Measurements from ENCODE around the gene DLL1. TPM values are rescaled to one million over a fixed set of nuclear protein-coding genes. Genes with fewer than 3 reads are reported as not detected.
A peak's percentile ranks its signal among the peaks of the same experiment; 100 is the strongest.

Gene DLL1
- total and polyA plus RNA-seq, 10 donors, result 12.6 to 119 (median 62.8) TPM

DNA sequence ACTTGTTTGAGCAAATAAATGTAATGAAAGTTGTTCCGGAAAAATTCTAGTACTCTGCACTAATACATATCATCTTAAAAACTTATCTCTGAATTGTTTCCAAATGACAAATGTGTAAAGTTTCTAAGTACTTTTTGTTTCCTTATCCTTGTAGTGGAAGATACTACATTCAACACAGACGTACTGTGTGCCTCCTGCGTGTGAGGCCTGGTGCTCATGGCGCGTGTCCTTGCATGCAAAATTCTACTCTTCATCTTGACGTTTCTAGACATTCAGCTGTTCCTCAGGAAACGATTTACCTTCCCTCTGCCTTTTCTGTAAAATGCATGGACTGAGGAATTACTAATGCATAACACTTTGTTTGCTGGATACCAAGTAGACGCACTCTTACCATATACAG, 11.5 kb downstream of the DLL1 start:
- peak overlapping the region in 6 of 8 donors; percentile 29 to 76 (median 67) for H3K27ac ChIP-seq

GRCh38 chr6:170278743-170279094, 12.2 kb downstream of the DLL1 start:
- Histone ChIP-seq H3K9me3 (no peaks in the 10 kb centered on the region), H3K27me3 (replicated peaks in 1 of 7) (peaks cover 0 to 61% (median 0%) of the 10 kb centered on the region in 7 donors), H3K36me3 (peaks cover 0 to 24% (median 13%) of the 10 kb centered on the region in 6 donors), H3K27ac (peak overlapping the region; percentile 15 to 76 (median 64)), H3K4me1 (peaks cover 36 to 80% (median 60%) of the 10 kb centered on the region in 6 donors), H3K4me3 (peak overlapping the region in 1 of 8 donors; percentile 9)
- peak; percentile 67 for DNase-seq
- 5 to 10% (median 8%) methylated on average over 9 of the region's 9 CpGs for WGBS, 5 donors
- intact Hi-C loops (cut with DNase I; ENCODE audit: low total_unique reads), result no loop called here
- TF ChIP-seq, protein P1, sequence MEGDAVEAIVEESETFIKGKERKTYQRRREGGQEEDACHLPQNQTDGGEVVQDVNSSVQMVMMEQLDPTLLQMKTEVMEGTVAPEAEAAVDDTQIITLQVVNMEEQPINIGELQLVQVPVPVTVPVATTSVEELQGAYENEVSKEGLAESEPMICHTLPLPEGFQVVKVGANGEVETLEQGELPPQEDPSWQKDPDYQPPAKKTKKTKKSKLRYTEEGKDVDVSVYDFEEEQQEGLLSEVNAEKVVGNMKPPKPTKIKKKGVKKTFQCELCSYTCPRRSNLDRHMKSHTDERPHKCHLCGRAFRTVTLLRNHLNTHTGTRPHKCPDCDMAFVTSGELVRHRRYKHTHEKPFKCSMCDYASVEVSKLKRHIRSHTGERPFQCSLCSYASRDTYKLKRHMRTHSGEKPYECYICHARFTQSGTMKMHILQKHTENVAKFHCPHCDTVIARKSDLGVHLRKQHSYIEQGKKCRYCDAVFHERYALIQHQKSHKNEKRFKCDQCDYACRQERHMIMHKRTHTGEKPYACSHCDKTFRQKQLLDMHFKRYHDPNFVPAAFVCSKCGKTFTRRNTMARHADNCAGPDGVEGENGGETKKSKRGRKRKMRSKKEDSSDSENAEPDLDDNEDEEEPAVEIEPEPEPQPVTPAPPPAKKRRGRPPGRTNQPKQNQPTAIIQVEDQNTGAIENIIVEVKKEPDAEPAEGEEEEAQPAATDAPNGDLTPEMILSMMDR (IDR thresholded peaks at IDR 0.05 in 8 of 11, conservative IDR thresholded peaks at IDR 0.05 in 3 of 11), result no peak
- TF ChIP-seq POLR2AphosphoS5 (IDR thresholded peaks at IDR 0.05), result peak in 1 of 3 donors; percentile 7

More for the DNA sequence above, 11.5 kb downstream of the DLL1 start:
- Histone ChIP-seq H3K9me3 (no peaks in the 10 kb centered on the region), H3K36me3 (peaks cover 0 to 31% (median 16%) of the 10 kb centered on the region in 6 donors), H3K4me3 (no peak overlapping the region), H3K27me3 (replicated peaks in 1 of 7) (peaks cover 0 to 55% (median 0%) of the 10 kb centered on the region in 7 donors), H3K4me1 (peaks cover 30 to 73% (median 56%) of the 10 kb centered on the region in 6 donors)
- intact Hi-C loops (cut with DNase I; ENCODE audit: low total_unique reads), result no loop called here
- 74 to 88% (median 82%) methylated on average over 8 of the region's 8 CpGs for WGBS, 5 donors
- DNase-seq, result no peak
- TF ChIP-seq POLR2AphosphoS5 (IDR thresholded peaks at IDR 0.05) (no peak), POLR2A (IDR thresholded peaks at IDR 0.05) (no peak)
- TF ChIP-seq, protein P1 (IDR thresholded peaks at IDR 0.05 in 8 of 11, conservative IDR thresholded peaks at IDR 0.05 in 3 of 11), result no peak

GRCh38 chr6:170277893-170278742, 12.8 kb downstream of the DLL1 start:
- Histone ChIP-seq H3K4me3 (peak overlapping the region in 1 of 8 donors; percentile 9), H3K27me3 (replicated peaks in 1 of 7) (peaks cover 0 to 61% (median 0%) of the 10 kb centered on the region in 7 donors), H3K4me1 (peaks cover 36 to 86% (median 62%) of the 10 kb centered on the region in 6 donors), H3K27ac (peak overlapping the region; percentile 15 to 76 (median 64)), H3K9me3 (no peaks in the 10 kb centered on the region), H3K36me3 (peaks cover 0 to 18% (median 9%) of the 10 kb centered on the region in 6 donors)
- intact Hi-C loops (cut with DNase I; ENCODE audit: low total_unique reads), result no loop called here
- peak; percentile 28 for DNase-seq
- WGBS, 5 donors, result 47 to 59% (median 53%) methylated on average over 8 of the region's 8 CpGs
- TF ChIP-seq POLR2A (IDR thresholded peaks at IDR 0.05) (no peak), POLR2AphosphoS5 (IDR thresholded peaks at IDR 0.05) (no peak)
- TF ChIP-seq, protein P1 (IDR thresholded peaks at IDR 0.05 in 8 of 11, conservative IDR thresholded peaks at IDR 0.05 in 3 of 11), result no peak

Measured in spleen (tissue), 11 donors.